GM12878 (cell line): ENCODE measurements around the gene LTB. TPM values are rescaled to one million over a fixed set of nuclear protein-coding genes. Genes with fewer than 3 reads are reported as not detected.
A peak's percentile ranks its signal among the peaks of the same experiment; 100 is the strongest.

Experiments
- CEBPB ChIP-seq, 2 experiments: fragments of 150-350 bp in 1 of 2; IDR thresholded peaks; 2 replicates each; pipeline ENCODE4 v1.6.1; 2012 to 2014; ENCODE audit warnings: low read depth in 2 of 2, low read length in 2 of 2, borderline replicate concordance in 1 of 2, inconsistent platforms in 1 of 2
- CEBPZ ChIP-seq: fragments of 150-350 bp; IDR thresholded peaks from 2 replicates; pipeline ENCODE4 v1.6.1; 2016; ENCODE audit warnings: low read depth, low read length
- CREB1 ChIP-seq: IDR thresholded peaks from 2 replicates; pipeline ENCODE4 v1.6.1; 2012; ENCODE audit warnings: low read depth, mild to moderate bottlenecking, inconsistent platforms
- E2F4 ChIP-seq: IDR thresholded peaks from 2 replicates; pipeline ENCODE4 v1.6.1; 2012; ENCODE audit warnings: low read depth, low read length, improper control_type of control experiment
- IRF3 ChIP-seq: fragments of 450-650 bp; IDR thresholded peaks from 2 replicates; pipeline ENCODE4 v1.6.1; 2014; ENCODE audit warnings: mild to moderate bottlenecking
- IRF4 ChIP-seq: IDR thresholded peaks from 2 replicates; pipeline ENCODE4 v1.6.1; 2011; ENCODE audit warnings: low read depth, low read length
- NFYB ChIP-seq: IDR thresholded peaks from 2 replicates; pipeline ENCODE4 v1.6.1; 2011; ENCODE audit warnings: low read depth, mild to moderate bottlenecking, low read length, improper control_type of control experiment, moderate library complexity; ENCODE audit not compliant: insufficient read depth
- NR2C1 ChIP-seq: fragments of 450-650 bp; IDR thresholded peaks from 2 replicates; pipeline ENCODE4 v1.6.1; 2017; ENCODE audit warnings: antibody characterized with exemption, mild to moderate bottlenecking, moderate library complexity
- POU2F2 ChIP-seq: IDR thresholded peaks from 3 replicates; pipeline ENCODE4 v1.6.1; 2011; ENCODE audit warnings: low read depth, mild to moderate bottlenecking, low read length, borderline replicate concordance
- RCOR1 ChIP-seq: conservative IDR thresholded peaks from 2 replicates; pipeline ENCODE4 v1.6.1; 2012; ENCODE audit warnings: low read depth, low read length, improper control_type of control experiment
- SIN3A ChIP-seq: IDR thresholded peaks from 2 replicates; pipeline ENCODE4 v1.6.1; 2012; ENCODE audit warnings: low read depth, low read length, improper control_type of control experiment
- SRF ChIP-seq, 2 experiments: IDR thresholded peaks; 2 replicates each; pipeline ENCODE4 v1.6.1; 2011; ENCODE audit warnings: low read depth in 2 of 2, low read length in 2 of 2, mild to moderate bottlenecking in 1 of 2, moderate library complexity in 1 of 2
- TAF1 ChIP-seq: IDR thresholded peaks from 2 replicates; pipeline ENCODE4 v1.6.1; 2011; ENCODE audit warnings: mild to moderate bottlenecking, low read depth, low read length, borderline replicate concordance
- TCF7 ChIP-seq: IDR thresholded peaks from 2 replicates; pipeline ENCODE4 v1.6.1; 2014; ENCODE audit warnings: antibody characterized with exemption, borderline replicate concordance
- ZBTB40 ChIP-seq: fragments of 450-650 bp; IDR thresholded peaks from 2 replicates; pipeline ENCODE4 v1.6.1; 2016; ENCODE audit warnings: mild to moderate bottlenecking, moderate library complexity, borderline replicate concordance
- ZNF274 ChIP-seq: IDR thresholded peaks from one replicate; pipeline ENCODE4 v1.8.0; 2011; ENCODE audit not compliant: insufficient read length, insufficient read depth
- ZNF622 ChIP-seq: fragments of 450-650 bp; IDR thresholded peaks from 2 replicates; pipeline ENCODE4 v1.6.1; 2017; ENCODE audit warnings: mild to moderate bottlenecking, inconsistent platforms
- polyA plus RNA-seq, 11 experiments: library from polyadenylated mRNA; depleted of rRNA in 4 of 11; unstranded in 6 of 11; stranded (reverse) in 5 of 11; fragments of >200 nt; fragmentation: Nextera tagmentation in 4 of 11; fragmentation: Illumina TruSeq in 1 of 11; extraction: Ambion mirVana in 4 of 11; extraction: Trizol in 1 of 11; gene quantifications; 1 replicate in 1 of 11; 2 replicates in 10 of 11; pipeline versions ENCODE4 v1.2.1 to v1.2.3, GENCODE V29; 2011 to 2016; ENCODE audit warnings: inconsistent platforms in 2 of 11, missing spikeins in 2 of 11, low read depth in 1 of 11
- total RNA-seq, 4 experiments: library from RNA; depleted of rRNA in 3 of 4; stranded (reverse); fragments of >200 nt in 3 of 4; fragmentation: Illumina TruSeq in 1 of 4; extraction: Trizol in 1 of 4; gene quantifications; 2 replicates each; pipeline versions ENCODE4 v1.2.1 to v1.2.3, GENCODE V29; 2013 to 2021

LTB gene
- total and polyA plus RNA-seq, 10 of the 15 experiments (the other 5 are each of a cell fraction or from before 2014, with no cell fraction given), result 0.71 to 74.3 (median 20.0) TPM

- TF ChIP-seq ZNF622 (no peak), SIN3A (no peak; the same call in 1 of the 2 replicates), SRF (IDR thresholded peaks at IDR 0.05; ENCODE audit: low read depth in 2 of 2, low read length in 2 of 2) (0 out of 4 replicates have a peak, but pooled peaks of 1 of the 2 experiments have one; percentile 13), NR2C1 (no peak), IRF4 (no peak), IRF3 (no peak; the same call in 1 of the 2 replicates), CEBPB (IDR thresholded peaks at IDR 0.05; ENCODE audit: borderline replicate concordance in 1 of 2, low read depth in 2 of 2, low read length in 2 of 2) (no peak), ZNF274 (no peak), TAF1 (peak; percentile 79; the same call in 1 of the 2 replicates), NFYB (peak; percentile 93), CREB1 (peak; percentile 95), ZBTB40 (peak; percentile 25; the same call in 1 of the 2 replicates), CEBPZ (no peak), RCOR1 (no peak), POU2F2 (peak; percentile 99), TCF7 (no peak), E2F4 (no peak; the same call in 1 of the 2 replicates)
These were observed 37.8 kb upstream of the LTB start (continued) for GRCh38 chr6:31619805-31620585.
